Esophagus squamous epithelium (tissue), 4 donors: ENCODE results near the gene INSR.

Experiments used
- POLR2A ChIP-seq, 4 donors: fragments of 450-650 bp; IDR thresholded peaks; one replicate each; pipeline ENCODE4 v1.6.1; 2017; ENCODE audit warnings: antibody characterized with exemption in 4 of 4, mild to moderate bottlenecking in 4 of 4, moderate library complexity in 3 of 4
- TF ChIP-seq, protein P1 (sequence below), 6 experiments: fragments of 450-650 bp in 4 of 6; fragments of 200-600 bp in 2 of 6; sonication (generic) in 2 of 6; IDR thresholded peaks; one replicate each; pipeline ENCODE4 v1.5.1; 2016 to 2019; ENCODE audit warnings: antibody characterized with exemption in 6 of 6, mild to moderate bottlenecking in 4 of 6, moderate library complexity in 4 of 6

DNA sequence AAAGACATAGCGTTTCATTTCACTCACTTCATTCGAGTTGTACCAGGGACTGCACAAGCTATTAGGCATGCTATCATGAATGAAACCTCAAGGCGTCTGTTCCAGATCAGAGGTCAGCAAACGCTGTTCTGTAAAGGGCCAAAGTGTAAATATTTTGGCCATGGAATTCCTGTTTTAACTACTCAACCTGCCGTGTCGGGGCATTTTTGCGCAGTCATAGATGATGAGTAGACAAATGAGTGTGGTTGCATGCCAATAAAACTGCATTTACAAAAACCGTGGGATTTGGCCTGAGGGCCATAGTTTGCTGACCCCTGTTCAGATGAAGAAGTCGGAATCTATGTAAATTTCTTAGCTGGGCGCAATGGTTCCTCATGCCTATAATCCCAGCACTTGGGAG is 6.5 kb downstream of the INSR start:
- TF ChIP-seq, protein P1, sequence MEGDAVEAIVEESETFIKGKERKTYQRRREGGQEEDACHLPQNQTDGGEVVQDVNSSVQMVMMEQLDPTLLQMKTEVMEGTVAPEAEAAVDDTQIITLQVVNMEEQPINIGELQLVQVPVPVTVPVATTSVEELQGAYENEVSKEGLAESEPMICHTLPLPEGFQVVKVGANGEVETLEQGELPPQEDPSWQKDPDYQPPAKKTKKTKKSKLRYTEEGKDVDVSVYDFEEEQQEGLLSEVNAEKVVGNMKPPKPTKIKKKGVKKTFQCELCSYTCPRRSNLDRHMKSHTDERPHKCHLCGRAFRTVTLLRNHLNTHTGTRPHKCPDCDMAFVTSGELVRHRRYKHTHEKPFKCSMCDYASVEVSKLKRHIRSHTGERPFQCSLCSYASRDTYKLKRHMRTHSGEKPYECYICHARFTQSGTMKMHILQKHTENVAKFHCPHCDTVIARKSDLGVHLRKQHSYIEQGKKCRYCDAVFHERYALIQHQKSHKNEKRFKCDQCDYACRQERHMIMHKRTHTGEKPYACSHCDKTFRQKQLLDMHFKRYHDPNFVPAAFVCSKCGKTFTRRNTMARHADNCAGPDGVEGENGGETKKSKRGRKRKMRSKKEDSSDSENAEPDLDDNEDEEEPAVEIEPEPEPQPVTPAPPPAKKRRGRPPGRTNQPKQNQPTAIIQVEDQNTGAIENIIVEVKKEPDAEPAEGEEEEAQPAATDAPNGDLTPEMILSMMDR (IDR thresholded peaks at IDR 0.05): no peak
- no peak for TF ChIP-seq POLR2A (IDR thresholded peaks at IDR 0.05)
